HG02840 (cell line): ENCODE measurements around the gene LRRC18.

Experiments used
- ATAC-seq: cut with Tn5 transposase; IDR thresholded peaks from one replicate; pipeline ENCODE4 v1.9.1; 2021; ENCODE audit warnings: mild to moderate bottlenecking, moderate library complexity, moderate number of reproducible peaks; ENCODE audit not compliant: unreplicated experiment, low FRiP score

The LRRC18 gene

DNA sequence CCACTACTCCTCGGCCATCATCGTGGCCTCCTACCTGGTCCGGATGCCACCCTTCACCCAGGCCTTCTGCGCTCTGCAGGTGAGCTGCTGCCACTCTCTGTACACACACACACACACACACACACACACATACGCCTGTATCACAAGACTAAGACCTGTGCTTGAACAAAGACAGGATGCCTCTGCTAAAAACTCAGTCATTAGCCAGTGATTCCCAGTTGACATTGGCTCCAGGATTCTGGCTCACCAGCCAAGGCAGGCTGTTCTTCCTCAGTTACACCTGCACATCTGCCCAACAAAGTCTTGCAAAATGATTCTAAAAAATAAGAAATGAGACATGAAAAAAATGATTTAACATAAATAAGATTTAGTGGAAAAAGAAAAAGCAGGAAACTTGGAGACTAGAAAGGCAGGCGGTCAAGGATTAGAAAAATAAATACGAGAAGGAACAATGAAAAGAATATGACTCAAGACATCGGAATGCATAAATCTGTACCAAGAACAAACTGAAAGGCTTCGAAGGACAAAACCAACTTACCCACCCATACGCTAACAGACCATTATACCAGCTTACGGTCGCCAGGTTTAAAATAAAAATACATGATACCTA lies 7.4 kb upstream of the LRRC18 start:
- no peak for ATAC-seq

- no peak for ATAC-seq
Measured at GRCh38 chr10:48946332-48946731, 6.7 kb upstream of the LRRC18 start.

- no peak for ATAC-seq
Measured at GRCh38 chr10:48945441-48946130, 5.9 kb upstream of the LRRC18 start.

GRCh38 chr10:48944171-48944570 lies 4.5 kb upstream of the LRRC18 start:
- no peak for ATAC-seq

DNA sequence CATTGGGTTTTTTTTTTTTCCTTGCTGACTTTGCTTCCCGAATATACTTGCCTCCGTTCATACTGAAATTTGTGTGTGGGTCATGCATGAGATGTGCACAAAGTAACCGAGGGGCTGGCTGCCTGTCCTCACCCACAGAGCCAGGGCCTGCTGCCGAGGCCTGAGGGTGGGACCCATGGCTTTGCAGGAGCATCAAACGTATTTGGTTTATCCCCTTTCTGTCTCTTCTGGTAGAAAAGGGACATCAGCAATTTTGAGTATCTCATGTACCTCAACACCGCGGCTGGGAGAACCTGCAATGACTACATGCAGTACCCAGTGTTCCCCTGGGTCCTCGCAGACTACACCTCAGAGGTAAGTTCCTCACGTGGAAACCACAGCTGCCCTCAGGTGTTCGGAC lies 3.5 kb upstream of the LRRC18 start:
- ATAC-seq = no peak

DNA sequence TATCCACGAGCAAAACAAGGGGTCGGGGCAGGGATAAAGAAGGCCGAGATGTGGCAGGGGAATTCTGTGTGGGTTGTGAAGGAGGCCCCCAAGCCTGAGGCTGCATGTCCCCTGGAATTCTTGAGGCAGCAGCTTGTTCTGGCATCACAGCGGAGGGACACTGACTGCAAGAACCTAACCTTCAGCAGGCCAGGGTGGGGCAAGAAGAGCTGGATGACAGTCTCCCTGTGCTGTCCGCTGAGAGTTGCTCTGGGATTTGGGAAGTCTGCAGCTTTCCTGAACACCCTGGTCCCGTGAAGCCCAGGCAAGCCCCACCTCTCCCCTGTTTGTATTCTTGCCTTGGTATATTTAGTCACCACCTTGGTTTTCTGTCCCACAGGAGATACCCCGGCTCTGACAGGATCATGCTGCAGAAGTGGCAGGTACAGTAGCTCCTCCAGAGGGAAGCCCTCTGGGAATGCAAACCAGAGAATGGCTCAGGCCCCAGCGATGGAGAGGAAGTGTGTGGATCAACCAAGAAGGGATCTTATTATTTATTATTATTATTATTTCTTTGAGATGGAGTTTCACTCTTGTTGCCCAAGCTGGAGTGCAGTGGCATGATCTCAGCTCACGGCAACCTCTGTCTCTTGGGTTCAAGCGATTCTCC lies 1.9 kb upstream of the LRRC18 start:
- no peak for ATAC-seq

DNA sequence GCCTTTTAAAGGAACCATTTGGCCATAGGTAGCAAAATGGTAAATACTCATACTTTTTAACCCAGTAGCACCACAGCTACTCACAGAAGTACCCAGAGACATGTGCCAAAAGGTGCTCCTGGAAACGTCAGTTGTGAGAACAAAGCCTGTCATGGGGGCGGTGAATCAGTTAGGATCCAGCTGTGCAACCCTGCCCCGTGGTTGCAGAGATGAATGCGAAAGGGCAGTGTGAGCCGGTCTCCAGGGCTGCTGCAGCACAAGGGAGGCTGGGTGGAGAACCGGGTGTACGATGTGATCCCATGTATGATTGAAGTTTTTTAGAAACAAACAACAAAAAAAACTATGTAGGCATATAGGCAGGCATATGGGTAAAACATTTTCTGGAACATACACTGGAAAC lies 1.3 kb upstream of the LRRC18 start:
- no peak for ATAC-seq

GRCh38 chr10:48940372-48940771 lies 732 bp upstream of the LRRC18 start:
- ATAC-seq = no peak

- ATAC-seq = no peak
Measured at GRCh38 chr10:48938990-48939536, 577 bp downstream of the LRRC18 start.

DNA sequence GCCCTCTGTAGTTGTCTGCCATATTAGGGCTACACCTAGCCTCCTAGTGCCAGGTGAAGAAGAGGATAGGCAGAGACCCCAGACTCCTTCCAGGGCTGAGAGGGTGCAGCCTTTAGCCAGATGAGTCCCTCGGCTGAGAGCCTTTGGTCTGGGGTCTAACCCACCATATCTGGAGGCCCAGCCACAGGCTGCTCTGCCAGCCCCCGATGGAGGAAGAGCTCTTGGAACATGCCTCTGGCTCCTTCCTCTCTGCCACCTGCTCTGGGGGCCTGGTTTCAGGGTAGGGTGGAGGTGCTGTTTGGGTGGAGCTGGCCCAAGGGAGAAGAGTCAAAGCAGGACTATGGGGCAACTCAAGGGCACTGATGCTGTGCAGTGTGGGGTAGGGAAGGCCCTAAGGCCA lies 1.4 kb downstream of the LRRC18 start:
- ATAC-seq = no peak

GRCh38 chr10:48937796-48938195 lies 1.8 kb downstream of the LRRC18 start:
- ATAC-seq = no peak

- no peak for ATAC-seq
Measured at GRCh38 chr10:48935577-48935976, 4.1 kb downstream of the LRRC18 start.

DNA sequence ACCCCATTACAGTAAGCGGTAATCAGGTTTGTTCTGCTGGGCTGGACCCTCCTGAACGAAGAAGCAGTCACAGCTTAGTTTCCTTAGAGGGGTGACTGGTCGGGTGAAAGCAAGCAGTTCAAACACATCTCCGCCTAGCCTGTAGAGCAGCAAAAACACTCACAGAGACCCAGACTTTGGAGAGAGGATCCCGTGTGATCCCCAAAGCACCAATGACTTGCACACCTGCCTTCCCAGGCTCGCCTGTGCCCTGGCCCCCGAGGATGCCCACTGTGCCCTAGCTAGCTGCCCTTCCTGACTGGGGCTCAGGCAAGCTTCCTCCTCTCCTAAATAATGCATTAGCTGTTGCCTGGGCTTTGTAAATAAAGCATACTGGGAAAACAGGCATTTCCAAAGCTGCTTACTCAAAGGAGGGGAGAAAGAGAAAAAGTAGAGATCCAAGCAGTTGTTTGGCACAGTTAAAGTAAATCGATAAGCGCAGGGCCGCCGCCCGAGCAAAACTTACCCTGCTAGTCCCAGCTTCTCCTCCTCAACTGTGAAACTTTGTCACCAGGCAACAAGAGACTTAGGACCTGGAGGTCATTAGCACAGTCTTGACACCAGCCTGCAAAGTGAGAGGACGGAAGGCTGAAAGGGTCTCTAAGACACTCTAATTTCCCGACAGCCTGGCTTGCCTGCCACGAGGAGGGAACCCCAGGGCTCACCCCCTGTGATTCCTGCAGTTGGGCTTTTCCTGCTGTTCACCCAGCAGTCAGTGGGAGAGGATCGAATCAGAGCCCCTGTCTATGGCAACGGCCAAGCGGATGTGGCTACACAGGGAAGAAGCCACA lies 4.8 kb downstream of the LRRC18 start:
- no peak for ATAC-seq

DNA sequence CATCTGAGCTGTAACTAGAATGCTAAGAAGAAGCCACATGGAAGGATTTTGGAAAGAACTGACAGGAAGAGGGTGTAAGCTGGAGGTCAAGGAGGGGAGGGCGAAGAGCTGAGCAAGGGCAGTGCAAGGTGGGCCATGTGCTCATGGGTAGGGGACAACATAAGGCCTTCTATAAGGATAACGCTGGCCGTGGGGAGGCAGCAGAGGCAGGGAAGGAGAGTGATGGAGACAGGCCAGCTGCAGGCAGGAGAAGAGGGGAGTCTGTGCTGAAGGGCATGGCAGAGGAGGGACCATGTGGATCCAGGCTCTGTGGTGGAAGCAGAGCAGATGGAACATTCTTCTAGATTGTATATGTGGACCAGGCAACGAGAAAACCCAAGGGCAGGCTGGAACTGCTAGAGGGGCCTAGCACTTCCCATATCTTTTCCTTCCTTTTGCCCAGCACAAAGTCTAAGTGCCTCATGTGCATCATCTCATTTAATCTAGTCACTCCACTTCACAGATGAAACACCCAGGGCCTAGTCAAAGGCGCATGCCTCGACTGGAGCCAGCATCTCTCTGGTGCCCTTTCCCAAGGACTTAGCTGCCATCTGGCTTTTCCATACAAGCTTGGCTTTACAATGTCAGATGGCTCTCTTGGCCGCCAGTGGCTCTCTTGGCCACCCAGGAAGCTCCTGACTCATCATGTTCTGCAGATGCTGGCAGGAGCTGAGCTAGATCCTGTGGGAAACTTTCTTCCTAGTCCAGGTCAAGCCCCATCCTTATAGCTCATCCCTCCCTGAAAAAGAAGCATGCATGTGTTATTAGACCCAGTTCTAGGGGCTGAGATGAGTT lies 6.6 kb downstream of the LRRC18 start:
- ATAC-seq = no peak

GRCh38 chr10:48931188-48931587 lies 8.5 kb downstream of the LRRC18 start:
- no peak for ATAC-seq

- no peak for ATAC-seq
Measured at GRCh38 chr10:48929413-48929990, 10.1 kb downstream of the LRRC18 start.

DNA sequence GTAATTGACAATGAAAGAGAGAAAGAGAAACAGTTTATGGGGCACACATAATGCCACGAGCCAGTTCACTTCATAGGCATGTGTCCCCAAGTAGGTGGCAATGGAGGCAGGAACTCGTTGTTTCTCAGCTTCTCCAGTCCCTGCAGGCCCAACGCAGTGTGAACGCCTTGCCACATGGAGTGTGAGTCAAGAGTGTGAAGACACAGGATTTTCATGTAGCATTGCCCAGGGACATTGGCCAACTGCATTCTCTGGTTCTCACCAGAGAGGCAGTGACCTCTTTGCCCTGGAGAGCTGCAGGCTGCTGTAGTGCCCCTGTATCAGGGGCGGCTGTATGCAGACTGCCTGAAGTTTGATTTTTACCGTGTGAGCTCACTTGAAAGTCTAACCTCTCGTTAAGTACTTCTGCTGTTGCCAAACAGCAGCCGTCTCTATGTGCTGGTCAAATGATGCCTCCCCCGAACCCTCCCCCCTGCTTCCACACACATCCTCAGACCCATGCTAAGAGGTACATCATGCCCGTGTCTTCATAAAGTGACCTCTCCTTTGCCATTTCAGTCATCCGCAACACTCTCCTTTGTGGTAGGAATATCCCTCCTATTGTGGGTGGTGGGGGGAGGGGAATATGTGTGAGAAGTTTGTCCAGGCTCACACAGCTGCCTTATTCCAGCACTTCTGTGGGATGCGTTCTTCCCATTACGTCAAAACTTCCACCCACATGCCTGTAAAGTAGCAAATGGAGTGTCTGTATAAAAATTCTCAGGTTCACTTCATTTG lies 12.7 kb downstream of the LRRC18 start:
- ATAC-seq = no peak

- no peak for ATAC-seq
Measured at GRCh38 chr10:48926255-48926654, 13.4 kb downstream of the LRRC18 start.

GRCh38 chr10:48924988-48925387 lies 14.7 kb downstream of the LRRC18 start:
- no peak for ATAC-seq
